ENCODE data around the gene ZNF814.

GRCh38 chr19:57807541-57807940, 81.3 kb downstream of the ZNF814 start:
- TF ChIP-seq CTCF (conservative IDR thresholded peaks at IDR 0.05 in 1 of 2, IDR thresholded peaks at IDR 0.05 in 1 of 2; ENCODE audit: low read depth in 1 of 2, low read length in 2 of 2) (no peak), EZH2 (IDR thresholded peaks at IDR 0.05; ENCODE audit: low read length, missing control alignments) (no peak)

Data from fibroblast of lung (primary cell).